Spleen (tissue), 7 donors: ENCODE data around the gene SIGLEC9.

Source experiments
- CTCF ChIP-seq, 11 experiments: fragments of 200-600 bp in 7 of 11; fragments of 450-650 bp in 4 of 11; sonication (generic) in 4 of 11; IDR thresholded peaks in 8 of 11; conservative IDR thresholded peaks in 3 of 11; 1 replicate in 7 of 11; 2 replicates in 4 of 11; pipeline versions ENCODE4 v1.4.0 to v1.8.0; 2016 to 2021; ENCODE audit warnings: antibody characterized with exemption in 11 of 11, inconsistent platforms in 4 of 11, mild to moderate bottlenecking in 1 of 11
- POLR2AphosphoS5 ChIP-seq, 3 donors: sonication (generic); formaldehyde crosslinking; IDR thresholded peaks; one replicate each; pipeline ENCODE4 v1.5.1; 2017; ENCODE audit warnings: antibody characterized with exemption in 3 of 3
- donor health status: DM: no; HTN: no; CAD: no; lungs with moderate emphysema.
- donor health status: DM: no; HTN: no; CAD: no.
- donor health status: DM: no; HTN: no; CAD: no.

- no peak for TF ChIP-seq CTCF (IDR thresholded peaks at IDR 0.05 in 8 of 11, conservative IDR thresholded peaks at IDR 0.05 in 3 of 11)
- no peak for TF ChIP-seq POLR2AphosphoS5 (IDR thresholded peaks at IDR 0.05)
Observed at GRCh38 chr19:51102991-51103390, 21.7 kb upstream of the SIGLEC9 start.
